ENCODE data around the gene CASP10.

Gene CASP10

DNA sequence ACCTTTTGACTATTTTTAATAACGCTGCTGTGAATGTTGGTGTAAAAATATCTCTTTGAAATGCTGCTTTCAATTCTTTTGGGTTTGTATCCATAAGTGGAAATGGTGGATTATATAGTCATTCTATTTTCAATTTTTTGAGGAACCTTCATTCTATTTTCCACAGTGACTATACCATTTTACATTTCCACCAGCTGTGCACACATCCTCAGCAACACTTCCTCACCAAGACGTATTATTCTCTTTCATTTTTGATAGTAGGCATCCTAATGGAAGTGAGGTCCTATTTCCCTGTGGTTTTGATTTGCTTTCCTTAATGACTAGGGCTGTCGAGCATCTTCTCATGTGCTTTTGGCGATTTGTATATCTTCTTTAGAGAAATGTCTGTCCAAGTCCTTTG lies 14.8 kb downstream of the CASP10 start:
- Histone ChIP-seq H3K4me3 (ENCODE audit: low read depth in 1 of 2, low read length in 1 of 2) (no peak overlapping the region), H3K9me3 (no peaks in the 10 kb centered on the region), H3K36me3 (peaks cover 33% of the 10 kb centered on the region), H3K27ac (peak overlapping the region; percentile 10), H3K4me1 (ENCODE audit: control insufficient read depth in 1 of 2, insufficient read depth in 1 of 2, low read depth in 1 of 2, low read length in 1 of 2) (peaks cover 30% of the 10 kb centered on the region in 2 experiments), H3K27me3 (no peaks in the 10 kb centered on the region)
- TF ChIP-seq, protein P1, sequence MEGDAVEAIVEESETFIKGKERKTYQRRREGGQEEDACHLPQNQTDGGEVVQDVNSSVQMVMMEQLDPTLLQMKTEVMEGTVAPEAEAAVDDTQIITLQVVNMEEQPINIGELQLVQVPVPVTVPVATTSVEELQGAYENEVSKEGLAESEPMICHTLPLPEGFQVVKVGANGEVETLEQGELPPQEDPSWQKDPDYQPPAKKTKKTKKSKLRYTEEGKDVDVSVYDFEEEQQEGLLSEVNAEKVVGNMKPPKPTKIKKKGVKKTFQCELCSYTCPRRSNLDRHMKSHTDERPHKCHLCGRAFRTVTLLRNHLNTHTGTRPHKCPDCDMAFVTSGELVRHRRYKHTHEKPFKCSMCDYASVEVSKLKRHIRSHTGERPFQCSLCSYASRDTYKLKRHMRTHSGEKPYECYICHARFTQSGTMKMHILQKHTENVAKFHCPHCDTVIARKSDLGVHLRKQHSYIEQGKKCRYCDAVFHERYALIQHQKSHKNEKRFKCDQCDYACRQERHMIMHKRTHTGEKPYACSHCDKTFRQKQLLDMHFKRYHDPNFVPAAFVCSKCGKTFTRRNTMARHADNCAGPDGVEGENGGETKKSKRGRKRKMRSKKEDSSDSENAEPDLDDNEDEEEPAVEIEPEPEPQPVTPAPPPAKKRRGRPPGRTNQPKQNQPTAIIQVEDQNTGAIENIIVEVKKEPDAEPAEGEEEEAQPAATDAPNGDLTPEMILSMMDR (IDR thresholded peaks at IDR 0.05), result no peak

- Histone ChIP-seq H3K4me3 (ENCODE audit: low read depth in 1 of 2, low read length in 1 of 2) (no peak overlapping the region), H3K27ac (no peak overlapping the region), H3K27me3 (no peaks in the 10 kb centered on the region), H3K36me3 (peaks cover 27% of the 10 kb centered on the region), H3K4me1 (ENCODE audit: control insufficient read depth in 1 of 2, insufficient read depth in 1 of 2, low read depth in 1 of 2, low read length in 1 of 2) (peaks cover 21 to 24% of the 10 kb centered on the region in 2 experiments), H3K9me3 (no peaks in the 10 kb centered on the region)
- TF ChIP-seq, protein P1 (IDR thresholded peaks at IDR 0.05), result no peak
These were observed 16.9 kb downstream of the CASP10 start for GRCh38 chr2:201199847-201200246.

DNA sequence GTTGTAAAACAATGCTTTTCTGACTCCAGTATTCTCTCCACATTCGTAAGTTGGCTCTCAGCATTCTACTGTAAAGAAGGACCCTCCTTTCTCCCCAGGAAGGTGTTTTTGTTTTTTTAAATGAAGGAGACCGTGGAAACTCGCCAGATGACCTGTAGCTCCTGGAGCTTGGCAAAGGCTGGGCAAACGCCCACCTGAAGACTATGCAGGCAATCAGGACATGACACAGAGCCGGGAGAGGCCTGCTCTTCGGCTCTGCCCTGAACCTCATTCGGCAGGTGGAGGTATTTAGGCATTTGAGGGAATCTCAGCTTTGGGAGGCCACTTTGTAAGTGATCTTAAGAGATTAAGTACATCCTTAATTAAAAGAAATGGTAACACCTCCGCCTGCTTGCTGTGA lies 17.4 kb downstream of the CASP10 start:
- Histone ChIP-seq H3K4me1 (ENCODE audit: control insufficient read depth in 1 of 2, insufficient read depth in 1 of 2, low read depth in 1 of 2, low read length in 1 of 2) (peaks cover 21 to 24% of the 10 kb centered on the region in 2 experiments), H3K9me3 (no peaks in the 10 kb centered on the region), H3K36me3 (peaks cover 27% of the 10 kb centered on the region), H3K4me3 (ENCODE audit: low read depth in 1 of 2, low read length in 1 of 2) (no peak overlapping the region), H3K27ac (no peak overlapping the region), H3K27me3 (no peaks in the 10 kb centered on the region)
- TF ChIP-seq, protein P1 (IDR thresholded peaks at IDR 0.05), result no peak

- Histone ChIP-seq H3K9me3 (no peaks in the 10 kb centered on the region), H3K36me3 (peaks cover 20% of the 10 kb centered on the region), H3K27ac (no peak overlapping the region), H3K4me1 (ENCODE audit: control insufficient read depth in 1 of 2, insufficient read depth in 1 of 2, low read depth in 1 of 2, low read length in 1 of 2) (peaks cover 12 to 15% of the 10 kb centered on the region in 2 experiments), H3K27me3 (no peaks in the 10 kb centered on the region), H3K4me3 (ENCODE audit: low read depth in 1 of 2, low read length in 1 of 2) (no peak overlapping the region)
- TF ChIP-seq, protein P1 (IDR thresholded peaks at IDR 0.05), result no peak
These were observed 18.4 kb downstream of the CASP10 start for GRCh38 chr2:201201371-201201770.

DNA sequence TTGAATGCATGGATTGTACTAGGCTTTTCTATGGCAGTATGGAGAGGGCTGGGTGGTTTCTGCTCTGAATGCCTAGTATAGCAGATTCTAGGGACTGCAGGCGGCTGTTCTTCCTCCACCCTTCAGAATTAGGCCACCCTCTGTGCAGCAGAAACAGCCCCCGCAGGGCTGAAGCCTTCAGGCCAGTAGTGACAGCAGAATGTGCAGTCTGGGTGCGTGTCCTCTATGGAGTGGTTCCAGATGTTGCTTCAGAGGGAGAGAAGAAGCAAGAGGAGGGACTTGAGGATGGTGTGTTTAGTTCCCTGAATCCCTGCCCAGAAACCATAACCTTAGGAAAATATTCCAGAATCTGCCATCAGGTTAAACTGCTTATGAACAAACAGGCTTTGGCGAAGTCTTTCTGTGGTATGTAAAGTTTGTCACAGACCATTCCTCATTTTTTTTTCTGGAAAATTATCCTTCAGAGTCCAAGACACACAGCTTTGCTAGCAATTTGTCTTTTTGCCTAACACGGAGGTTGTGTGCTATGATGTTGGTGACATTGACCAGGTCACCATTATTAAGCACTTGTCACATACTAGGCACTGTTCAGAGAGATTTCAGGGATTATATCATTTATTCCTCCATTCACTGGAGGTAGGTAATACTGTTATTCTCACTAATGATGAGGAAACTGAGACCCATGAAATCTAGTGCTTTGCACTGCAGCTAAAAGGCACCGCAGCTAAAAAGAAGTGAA lies 21.1 kb downstream of the CASP10 start:
- no peaks in the 10 kb centered on the region for H3K27me3 ChIP-seq
- no peaks in the 10 kb centered on the region for H3K9me3 ChIP-seq
- peaks cover 24 to 25% of the 10 kb centered on the region in 2 experiments for H3K4me1 ChIP-seq (ENCODE audit: control insufficient read depth in 1 of 2, insufficient read depth in 1 of 2, low read depth in 1 of 2, low read length in 1 of 2)
- H3K36me3 ChIP-seq, result peaks cover 16% of the 10 kb centered on the region
- H3K4me3 ChIP-seq (ENCODE audit: low read depth in 1 of 2, low read length in 1 of 2), result no peak overlapping the region
- H3K27ac ChIP-seq, result peak overlapping the region; percentile 53
- TF ChIP-seq, protein P1 (IDR thresholded peaks at IDR 0.05), result no peak
